GM18861 (cell line): Measurements from ENCODE around the gene BICD1.

Experiments used
- ATAC-seq: cut with Tn5 transposase; IDR thresholded peaks from one replicate; pipeline ENCODE4 v1.9.1; 2021; ENCODE audit not compliant: unreplicated experiment

BICD1 gene

GRCh38 chr12:32332446-32332845, 225.8 kb downstream of the BICD1 start:
- ATAC-seq: no peak

DNA sequence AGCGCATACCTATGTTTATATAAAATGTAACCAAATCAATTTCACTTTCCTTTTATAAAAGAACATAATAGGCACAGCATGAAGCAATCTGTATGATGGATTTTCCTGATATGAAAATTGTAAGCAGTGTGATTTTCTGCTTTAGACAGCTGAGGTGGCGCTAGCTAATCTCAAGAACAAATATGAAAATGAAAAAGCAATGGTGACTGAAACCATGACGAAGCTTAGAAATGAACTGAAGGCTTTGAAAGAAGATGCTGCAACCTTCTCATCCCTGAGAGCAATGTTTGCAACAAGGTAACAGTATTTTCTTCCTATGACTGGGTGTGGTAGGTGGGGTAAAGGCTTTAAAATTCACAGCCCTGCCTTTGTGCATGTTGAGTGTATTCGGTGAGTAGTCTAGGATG, 227.7 kb downstream of the BICD1 start:
- no peak for ATAC-seq

- ATAC-seq: no peak
Observed at GRCh38 chr12:32336261-32336660, 229.6 kb downstream of the BICD1 start.

- ATAC-seq: no peak
Observed at GRCh38 chr12:32343496-32343895, 236.8 kb downstream of the BICD1 start.

GRCh38 chr12:32344047-32344446, 237.4 kb downstream of the BICD1 start:
- no peak for ATAC-seq

DNA sequence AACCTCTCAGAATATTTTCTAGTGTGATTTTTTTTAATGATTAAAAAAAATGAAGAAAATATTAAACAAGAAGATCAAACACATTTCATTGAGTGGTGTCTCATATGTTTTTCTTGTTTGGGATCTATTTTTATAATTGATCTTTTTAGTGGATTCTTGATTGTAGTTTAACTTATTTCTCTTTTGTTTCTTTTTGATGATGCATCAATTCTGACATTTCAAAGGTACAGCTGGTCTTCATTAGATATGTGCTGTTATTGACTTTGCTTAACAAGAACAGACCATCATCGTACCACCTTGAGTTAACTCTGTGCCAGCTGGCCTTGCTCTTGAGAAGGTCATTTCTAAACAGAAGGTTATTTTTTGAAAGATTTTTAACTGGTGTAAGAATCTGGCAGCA, 246.9 kb downstream of the BICD1 start:
- no peak for ATAC-seq

GRCh38 chr12:32357601-32358249, 251.1 kb downstream of the BICD1 start:
- no peak for ATAC-seq

DNA sequence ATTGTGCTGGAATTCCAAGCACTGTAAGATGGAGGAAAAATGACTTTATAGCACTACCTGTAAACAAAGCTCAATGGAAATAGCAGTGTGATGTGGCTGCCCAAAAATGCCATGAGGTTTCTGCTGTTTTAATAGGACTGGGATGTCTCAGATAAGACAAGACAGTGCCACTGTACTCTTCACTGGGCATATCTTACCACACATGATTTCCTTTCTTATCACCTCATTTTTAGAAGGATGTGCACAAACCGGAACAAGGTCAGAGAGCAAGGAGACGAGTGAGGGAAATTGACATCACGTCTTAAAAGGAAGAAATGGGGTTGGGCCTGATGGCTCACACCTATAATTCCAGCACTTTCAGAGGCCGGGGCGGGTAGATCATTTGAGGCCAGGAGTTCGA, 254.3 kb downstream of the BICD1 start:
- no peak for ATAC-seq

- ATAC-seq: no peak
Observed at GRCh38 chr12:32362892-32363291, 256.2 kb downstream of the BICD1 start.

DNA sequence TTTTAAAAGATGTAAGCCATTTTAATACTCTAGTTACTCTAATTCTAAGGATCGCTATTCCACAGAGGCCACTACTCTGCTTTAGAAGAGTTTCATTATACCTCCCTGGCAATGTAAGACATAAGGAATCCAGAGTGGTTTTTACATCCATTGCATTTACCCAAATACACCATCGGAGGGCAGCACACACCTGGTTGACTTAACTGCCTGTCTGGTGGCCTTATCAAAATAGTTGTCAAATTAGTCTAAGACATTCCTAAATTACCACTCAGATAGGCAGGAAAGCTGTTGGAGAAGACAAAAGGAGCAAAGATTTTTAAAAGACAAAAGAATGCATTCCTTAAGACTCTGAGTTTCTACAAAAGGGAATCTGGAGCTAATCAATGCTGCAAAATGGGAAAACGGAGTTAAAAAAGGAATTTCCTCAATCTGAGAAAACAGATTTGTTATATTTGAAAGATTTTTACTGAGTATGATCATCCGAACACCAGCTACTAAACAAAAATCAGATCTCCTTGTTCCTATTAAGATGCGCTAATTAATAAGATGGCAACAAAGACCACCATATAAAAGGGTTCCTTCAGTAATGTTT, 258.9 kb downstream of the BICD1 start:
- no peak for ATAC-seq

GRCh38 chr12:32366714-32367113, 260.1 kb downstream of the BICD1 start:
- ATAC-seq: peak; percentile 42

DNA sequence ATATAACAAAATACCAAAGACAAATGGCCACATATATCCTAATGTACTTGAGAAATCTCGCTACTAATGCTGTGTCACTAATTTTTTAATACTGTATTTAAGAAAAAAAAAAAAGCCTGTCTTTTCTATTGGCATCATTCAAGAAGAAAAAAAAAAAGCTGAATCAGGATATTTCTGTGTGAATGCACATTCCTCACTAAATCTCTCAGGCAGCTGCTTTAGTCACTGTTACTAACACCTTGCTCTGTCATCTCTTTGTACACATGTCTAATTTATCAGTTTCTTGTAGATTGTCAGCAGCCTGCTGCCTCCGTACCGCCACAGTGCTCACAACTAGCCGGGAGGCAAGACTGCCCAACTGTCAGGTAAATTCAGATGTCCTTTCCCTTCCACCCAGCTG, 260.7 kb downstream of the BICD1 start:
- ATAC-seq: no peak

- no peak for ATAC-seq
Observed at GRCh38 chr12:32369202-32369601, 262.6 kb downstream of the BICD1 start.

DNA sequence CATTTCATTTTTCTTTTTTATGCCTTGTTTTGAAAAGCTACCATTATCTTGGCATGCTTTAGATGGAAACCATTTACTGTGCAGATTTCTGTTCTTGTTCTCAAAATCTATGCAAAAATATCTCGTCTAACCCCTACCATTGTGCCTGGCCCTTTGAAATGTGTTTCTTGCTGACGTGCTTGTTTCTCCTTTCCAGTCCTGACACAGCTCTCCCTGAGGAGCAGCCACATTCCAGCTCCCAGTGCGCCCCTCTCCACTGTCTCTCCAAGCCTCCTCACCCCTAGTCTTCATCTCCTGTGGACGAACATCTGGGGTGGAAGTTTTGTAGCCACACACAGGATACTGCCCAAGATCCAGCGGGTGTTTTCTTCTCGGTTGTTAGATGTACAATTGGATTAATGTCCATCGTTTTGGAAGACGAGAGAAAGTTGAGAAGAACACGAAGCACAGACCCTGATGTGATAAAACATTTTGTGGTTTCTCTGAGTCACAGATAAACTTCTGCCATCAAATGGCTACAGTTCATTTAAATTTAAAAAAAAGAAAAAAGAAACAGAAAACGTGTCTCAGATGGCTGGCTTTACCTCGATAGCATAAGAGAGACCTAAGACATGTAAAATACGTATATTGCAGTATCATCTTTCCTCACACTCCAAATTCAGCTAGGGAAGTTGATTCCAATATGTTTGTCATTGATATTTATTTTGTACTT, 270.9 kb downstream of the BICD1 start:
- ATAC-seq: no peak

DNA sequence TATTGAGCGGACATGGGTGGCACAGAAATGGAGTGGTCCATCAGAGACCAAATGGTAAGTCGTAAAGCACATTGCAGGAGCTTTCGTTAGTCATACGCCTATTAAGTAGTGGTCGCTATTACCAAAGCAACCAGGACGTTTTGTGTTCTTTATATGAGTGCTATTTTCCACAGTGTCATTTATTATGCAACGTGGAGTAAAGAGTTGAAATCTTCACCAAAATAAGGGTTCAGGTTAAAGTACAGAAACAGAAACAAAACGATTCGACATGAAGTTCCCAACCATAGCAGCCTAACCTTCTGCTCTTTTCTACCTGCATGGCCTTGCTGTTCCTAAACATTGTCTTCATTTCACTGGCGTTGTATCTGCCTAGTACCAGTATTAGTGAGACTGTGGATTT, 272.6 kb downstream of the BICD1 start:
- no peak for ATAC-seq

DNA sequence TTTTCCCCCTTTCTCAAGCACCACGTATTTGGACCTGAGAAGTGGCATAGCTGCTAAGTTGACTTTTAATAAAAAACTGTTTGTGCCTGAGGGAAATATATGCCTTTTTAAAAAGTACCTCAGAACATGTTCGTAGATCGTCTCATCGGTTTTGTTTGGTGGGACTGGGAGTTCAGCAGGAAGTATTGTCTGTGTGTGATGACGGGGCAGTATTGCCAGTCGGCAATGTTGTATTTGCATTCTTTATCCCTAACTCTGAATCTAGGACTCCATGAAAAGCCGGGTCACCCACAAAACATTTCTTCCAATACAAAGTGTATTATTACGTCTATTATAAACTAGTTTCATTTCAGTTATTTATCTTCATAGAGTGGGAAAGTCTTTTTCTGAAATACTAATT, 273.0 kb downstream of the BICD1 start:
- ATAC-seq: no peak

- no peak for ATAC-seq
Observed at GRCh38 chr12:32382226-32382625, 275.6 kb downstream of the BICD1 start.

DNA sequence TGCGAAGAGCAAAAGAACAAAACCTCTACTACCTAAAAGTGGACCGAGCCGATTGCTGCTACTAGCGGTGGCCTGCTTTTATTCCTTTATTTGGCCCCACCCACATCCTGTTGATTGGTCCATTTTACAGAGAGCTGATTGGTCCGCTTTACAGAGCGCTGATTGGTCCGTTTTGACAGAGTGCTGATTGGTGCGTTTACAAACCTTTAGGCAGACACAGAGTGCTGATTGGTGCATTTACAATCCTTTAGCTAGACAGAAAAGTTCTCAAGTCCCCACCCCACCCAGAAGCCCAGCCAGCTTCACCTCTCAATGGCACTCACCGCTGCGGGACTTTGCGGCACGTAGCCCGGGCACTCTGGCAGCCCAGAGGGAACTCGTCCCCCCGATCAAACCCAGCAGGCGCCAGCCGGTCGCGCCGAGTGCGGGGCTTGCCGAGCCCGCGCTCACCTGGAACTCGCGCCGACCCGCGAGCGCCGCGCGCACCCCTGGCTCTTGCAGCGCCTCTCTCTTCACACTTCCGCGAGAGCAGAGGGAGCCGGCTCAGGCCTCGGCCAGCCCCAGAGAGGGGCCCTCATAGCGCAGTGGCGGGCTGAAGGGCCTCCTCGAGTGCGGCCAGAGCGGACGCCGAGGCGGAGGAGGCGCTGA, 284.0 kb downstream of the BICD1 start:
- peak; percentile 62 for ATAC-seq

GRCh38 chr12:32395026-32395425, 288.4 kb downstream of the BICD1 start:
- ATAC-seq: no peak

DNA sequence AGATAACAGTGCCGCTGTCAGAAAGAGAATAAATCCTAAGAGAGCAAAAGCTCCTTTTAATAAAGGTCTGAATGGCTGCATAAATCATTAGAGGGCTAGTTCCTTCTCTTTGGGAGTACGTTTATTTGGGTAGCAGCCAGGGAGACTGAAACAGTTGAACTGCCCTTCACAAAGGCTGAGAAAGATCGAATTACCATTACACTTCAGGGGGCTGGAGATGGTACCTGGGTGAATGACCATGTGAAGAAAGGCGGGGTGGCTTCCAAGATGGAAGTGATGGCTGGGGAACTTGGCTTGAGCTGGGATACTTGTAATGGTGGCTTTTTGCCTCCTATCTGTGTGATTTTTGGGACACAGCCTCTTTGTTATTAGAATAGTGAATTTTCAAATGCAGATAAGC, 291.0 kb downstream of the BICD1 start:
- no peak for ATAC-seq

DNA sequence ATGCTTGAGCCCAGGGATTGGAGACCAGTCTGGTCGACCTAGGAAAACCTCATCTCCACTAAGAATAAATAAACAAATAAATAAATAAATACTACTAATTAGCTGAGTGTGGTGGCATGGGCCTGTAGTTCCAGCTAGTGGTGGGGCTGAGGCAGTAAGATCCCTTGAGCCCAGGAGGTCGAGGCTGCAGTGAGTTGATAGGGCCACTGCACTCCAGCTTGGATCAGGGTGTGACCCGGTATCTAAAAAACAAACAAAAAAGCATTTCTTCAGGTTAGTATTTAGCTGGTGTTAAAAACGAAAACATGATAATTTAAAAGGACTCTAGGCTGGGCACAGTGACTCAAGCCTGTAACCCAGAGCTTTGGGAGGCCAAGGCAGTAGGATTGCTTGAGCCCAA, 291.5 kb downstream of the BICD1 start:
- ATAC-seq: no peak

DNA sequence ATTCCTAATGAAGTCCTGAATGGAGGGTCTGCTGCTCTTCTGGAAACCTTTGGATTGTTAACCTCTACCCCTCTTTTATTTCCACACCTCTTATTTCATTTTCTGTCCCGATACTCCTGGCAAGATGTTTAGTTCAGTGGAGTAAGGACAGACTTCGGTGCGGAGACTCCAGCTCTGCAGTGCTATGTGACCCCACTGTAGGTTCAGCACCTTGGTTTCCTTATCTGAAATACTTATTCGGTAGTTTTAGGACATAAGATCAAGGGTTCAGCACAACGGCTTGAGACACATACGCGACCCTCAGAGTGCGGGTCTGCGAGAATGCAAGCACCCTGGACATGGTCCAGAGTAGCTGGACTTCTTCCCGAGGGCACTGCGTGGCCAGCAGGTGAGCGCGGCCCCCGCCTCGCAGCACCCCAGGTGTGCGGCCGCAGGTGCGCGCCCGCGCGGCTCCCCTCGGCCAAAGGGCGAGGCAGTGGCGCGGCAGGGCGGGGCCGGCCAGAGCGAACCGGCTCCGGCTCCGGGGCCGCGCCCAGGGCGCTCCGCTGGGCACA, 292.2 kb downstream of the BICD1 start:
- no peak for ATAC-seq
